ENCODE data around the gene CTAG1B. TPM values are rescaled to one million over a fixed set of nuclear protein-coding genes. Genes with fewer than 3 reads are reported as not detected.
"Not testable (repeated sequence)": the region's sequence is repeated elsewhere in the genome, so short reads cannot be mapped to it uniquely, and the experiment has no call there.

CTAG1B gene
- total RNA-seq, 1 experiment from 2014 or later: not detected

- DNase-seq (ENCODE audit: low read depth): not testable (repeated sequence)
Measured at GRCh38 chrX:154584585-154585183, 34.4 kb downstream of the CTAG1B start, which contains the start of gene CTAG1A. Gene CTAG1A (plus strand): TSS chrX:154585133. CDS start chrX:154585207, 74 bp downstream.

- not testable (repeated sequence) for DNase-seq (ENCODE audit: low read depth)
Measured at GRCh38 chrX:154582994-154583393, 36.1 kb downstream of the CTAG1B start.

- DNase-seq (ENCODE audit: low read depth): not testable (repeated sequence)
Measured at GRCh38 chrX:154575076-154575475, 44.0 kb downstream of the CTAG1B start.

- not testable (repeated sequence) for DNase-seq (ENCODE audit: low read depth)
Measured at GRCh38 chrX:154573061-154573460, 46.0 kb downstream of the CTAG1B start.

- DNase-seq (ENCODE audit: low read depth): not testable (repeated sequence)
Measured at GRCh38 chrX:154570361-154570760, 48.7 kb downstream of the CTAG1B start.

Other genes starting within 250 kb of the CTAG1B start
- 721 and 801 TPM in 2 replicates for gene FLNA, start 244.6 kb downstream of the CTAG1B start, total RNA-seq (2014; rRNA removed; shearing (Covaris generic))
- 9.0 and 15.1 TPM in 2 replicates for gene EMD, start 240.0 kb downstream of the CTAG1B start, total RNA-seq (2014; rRNA removed; shearing (Covaris generic))
- 3,278 and 3,646 TPM in 2 replicates for gene RPL10, start 220.9 kb downstream of the CTAG1B start, total RNA-seq (2014; rRNA removed; shearing (Covaris generic))
- 7.2 and 28.4 TPM in 2 replicates for gene DNASE1L1, start 210.0 kb downstream of the CTAG1B start, total RNA-seq (2014; rRNA removed; shearing (Covaris generic))
- gene TAFAZZIN, start 207.7 kb downstream of the CTAG1B start, total RNA-seq (2014; rRNA removed; shearing (Covaris generic)): 9.0 and 14.9 TPM in 2 replicates
- 26.3 and 30.9 TPM in 2 replicates for gene ATP6AP1, start 190.6 kb downstream of the CTAG1B start, total RNA-seq (2014; rRNA removed; shearing (Covaris generic))
- gene GDI1, start 182.1 kb downstream of the CTAG1B start, total RNA-seq (2014; rRNA removed; shearing (Covaris generic)): 71.6 and 103 TPM in 2 replicates
- 32.8 and 44.2 TPM in 2 replicates for gene FAM50A, start 175.1 kb downstream of the CTAG1B start, total RNA-seq (2014; rRNA removed; shearing (Covaris generic))
- gene PLXNA3, start 161.0 kb downstream of the CTAG1B start, total RNA-seq (2014; rRNA removed; shearing (Covaris generic)): 1.5 and 15.6 TPM in 2 replicates
- 50.7 and 51.3 TPM in 2 replicates for gene LAGE3, start 140.0 kb downstream of the CTAG1B start, total RNA-seq (2014; rRNA removed; shearing (Covaris generic))
- 36.6 and 54.3 TPM in 2 replicates for gene UBL4A, start 132.7 kb downstream of the CTAG1B start, total RNA-seq (2014; rRNA removed; shearing (Covaris generic))
- 15.7 and 22.6 TPM in 2 replicates for gene SLC10A3, start 128.7 kb downstream of the CTAG1B start, total RNA-seq (2014; rRNA removed; shearing (Covaris generic))
- gene FAM3A, start 103.0 kb downstream of the CTAG1B start, total RNA-seq (2014; rRNA removed; shearing (Covaris generic)): 8.2 and 11.3 TPM in 2 replicates
- gene G6PD, start 72.4 kb downstream of the CTAG1B start, total RNA-seq (2014; rRNA removed; shearing (Covaris generic)): 18.6 and 19.1 TPM in 2 replicates
- gene IKBKG, start 71.7 kb downstream of the CTAG1B start, total RNA-seq (2014; rRNA removed; shearing (Covaris generic)): 28.1 and 37.7 TPM in 2 replicates
- 1.8 TPM in 1 of 2 replicates, not detected in the other for gene CTAG1A, start 34.1 kb downstream of the CTAG1B start, total RNA-seq (2014; rRNA removed; shearing (Covaris generic))
- 3.8 and 13.4 TPM in 2 replicates for gene CTAG2, start 34.3 kb upstream of the CTAG1B start, total RNA-seq (2014; rRNA removed; shearing (Covaris generic))
- gene GAB3, start 131.8 kb upstream of the CTAG1B start, total RNA-seq (2014; rRNA removed; shearing (Covaris generic)): 0.11 and 0.21 TPM in 2 replicates
- gene DKC1, start 143.6 kb upstream of the CTAG1B start, total RNA-seq (2014; rRNA removed; shearing (Covaris generic)): 109 and 124 TPM in 2 replicates
- 11.6 and 21.8 TPM in 2 replicates for gene MPP1, start 186.2 kb upstream of the CTAG1B start, total RNA-seq (2014; rRNA removed; shearing (Covaris generic))
- gene SMIM9, start 215.4 kb upstream of the CTAG1B start, total RNA-seq (2014; rRNA removed; shearing (Covaris generic)): not detected in 2 replicates